ENCODE measurements around the gene ZNF672.
"Not testable (repeated sequence)": the region's sequence is repeated elsewhere in the genome, so short reads cannot be mapped to it uniquely, and the experiment has no call there.

ZNF672 gene

DNA sequence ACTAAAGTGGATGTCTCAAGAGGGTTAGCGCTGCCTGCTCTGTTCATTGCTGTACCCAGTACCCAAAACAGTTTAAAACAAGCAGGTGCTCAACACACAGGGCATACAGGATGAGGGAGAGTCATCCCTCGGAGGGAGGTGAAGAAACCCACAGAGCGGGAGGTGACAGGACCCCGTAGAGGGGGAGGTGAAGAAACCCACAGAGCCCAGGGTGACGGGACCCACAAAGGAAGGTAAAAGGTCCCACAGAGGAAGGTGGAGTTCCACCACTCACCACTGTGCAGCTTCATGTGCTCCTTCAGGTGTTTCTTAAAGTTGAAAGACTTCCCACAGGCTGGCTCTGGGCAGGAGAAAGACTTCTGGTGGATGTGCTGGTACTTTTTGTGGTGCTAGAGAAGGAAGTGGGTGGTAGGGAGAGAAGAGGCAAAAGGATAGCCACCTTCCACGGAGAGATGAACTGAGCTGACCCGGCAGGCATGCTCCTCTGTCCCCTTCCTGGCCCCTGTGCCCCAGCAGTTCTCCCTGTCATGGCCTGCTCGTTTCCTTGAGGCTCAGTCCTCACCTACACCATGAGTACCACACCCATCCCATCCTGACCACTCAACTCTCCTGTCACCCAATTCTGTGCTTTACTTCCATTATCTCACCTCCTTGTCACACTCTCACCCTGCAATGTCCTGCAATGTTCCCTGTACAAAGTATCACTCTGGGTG lies 15.8 kb downstream of the ZNF672 start:
- no peak for DNase-seq (ENCODE audit: low read depth in 2 of 2, low spot score in 1 of 2)

- DNase-seq (ENCODE audit: low read depth in 2 of 2, low spot score in 1 of 2) = no peak
Observed at GRCh38 chr1:248855580-248855979, 17.6 kb downstream of the ZNF672 start.

GRCh38 chr1:248856176-248856575 lies 18.2 kb downstream of the ZNF672 start:
- DNase-seq (ENCODE audit: low read depth in 2 of 2, low spot score in 1 of 2) = no peak

DNA sequence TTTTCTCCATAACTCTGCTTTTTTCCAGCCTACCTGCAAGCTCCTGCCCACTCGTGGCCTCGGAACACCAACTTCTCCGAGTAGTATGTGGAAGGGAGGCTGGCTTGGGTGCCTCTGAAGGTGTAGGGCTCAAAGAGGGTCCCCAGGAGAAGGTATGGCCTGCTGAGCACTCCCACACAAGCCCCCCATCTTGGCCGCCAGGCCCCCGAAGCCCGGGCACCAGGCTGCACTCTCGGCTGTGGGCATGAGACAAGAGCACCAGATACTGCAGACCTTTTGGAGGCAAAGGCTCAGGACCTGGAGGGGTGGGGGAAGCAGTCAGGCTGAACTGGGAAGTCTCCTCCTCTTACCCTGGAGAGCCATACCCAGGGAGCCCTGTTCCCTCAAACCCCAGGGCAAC lies 19.2 kb downstream of the ZNF672 start:
- DNase-seq (ENCODE audit: low read depth in 2 of 2, low spot score in 1 of 2) = no peak

DNA sequence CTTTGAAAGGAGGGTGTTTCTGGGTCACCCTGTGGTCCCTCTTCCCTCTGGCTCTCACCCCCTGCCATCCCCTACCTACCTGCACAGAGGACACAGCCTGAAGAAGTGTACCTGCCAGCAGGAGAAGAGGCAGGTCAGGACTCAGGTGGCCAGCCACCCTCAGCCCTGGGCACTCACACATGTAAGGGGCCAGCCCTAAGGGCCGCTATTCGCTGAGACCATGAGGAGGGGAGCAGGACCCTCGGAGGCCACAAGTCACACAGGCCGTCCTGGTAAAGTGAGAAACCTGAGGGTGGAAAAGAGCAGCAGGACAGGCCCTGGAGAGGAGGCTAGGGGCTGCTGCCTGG lies 19.7 kb downstream of the ZNF672 start:
- DNase-seq (ENCODE audit: low read depth in 2 of 2, low spot score in 1 of 2) = no peak

GRCh38 chr1:248858096-248858890 lies 20.3 kb downstream of the ZNF672 start:
- no peak for DNase-seq (ENCODE audit: low read depth in 2 of 2, low spot score in 1 of 2)

GRCh38 chr1:248858891-248859889 lies 21.2 kb downstream of the ZNF672 start, which contains the start of gene ZNF692:
TSS of gene ZNF692 (minus strand) at chr1:248859085. CDS start at chr1:248858309, 776 bp downstream.
- DNase-seq (ENCODE audit: low read depth in 2 of 2, low spot score in 1 of 2) = peak; percentile 92 to 96

DNA sequence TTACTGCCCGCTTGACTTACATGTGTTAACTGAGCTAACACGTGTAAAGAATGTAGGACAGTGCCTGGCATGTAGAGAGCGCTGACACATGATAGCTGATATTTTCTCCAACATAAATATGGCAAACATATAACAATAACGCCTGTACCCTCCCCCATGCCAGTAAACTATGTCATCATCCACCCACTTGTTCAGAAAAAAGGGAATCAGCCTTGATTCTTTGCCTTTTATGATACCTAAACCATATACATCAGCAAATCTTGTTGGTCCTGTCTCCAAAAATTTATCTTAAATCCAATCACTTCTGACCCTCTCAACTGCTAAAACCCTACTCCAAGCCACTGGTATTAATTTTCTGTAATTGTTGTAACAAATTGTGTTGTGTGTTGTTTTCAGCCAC lies 22.0 kb downstream of the ZNF672 start:
- DNase-seq (ENCODE audit: low read depth in 2 of 2, low spot score in 1 of 2) = no peak

DNA sequence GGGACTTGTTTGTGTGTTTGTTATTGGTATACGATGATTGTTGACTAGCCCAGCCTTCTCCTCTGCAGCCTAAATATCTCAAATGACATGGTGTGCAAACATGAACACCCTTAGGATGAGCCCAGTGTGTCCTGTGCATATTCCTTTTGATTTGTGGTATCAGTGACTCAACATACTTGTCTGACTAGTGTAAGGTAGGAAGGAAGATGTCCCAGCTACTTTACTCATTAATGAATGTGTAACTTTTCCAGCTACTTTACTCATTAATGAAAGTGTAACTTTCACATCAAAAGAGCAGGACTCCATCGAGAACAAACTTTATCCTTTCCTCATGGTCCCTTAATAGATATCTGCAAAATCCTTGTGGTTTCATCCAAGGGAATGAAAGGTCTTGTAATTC lies 23.6 kb downstream of the ZNF672 start:
- no peak for DNase-seq (ENCODE audit: low read depth in 2 of 2, low spot score in 1 of 2)

GRCh38 chr1:248862695-248862997 lies 24.6 kb downstream of the ZNF672 start:
- DNase-seq (ENCODE audit: low read depth in 2 of 2, low spot score in 1 of 2) = no peak

DNA sequence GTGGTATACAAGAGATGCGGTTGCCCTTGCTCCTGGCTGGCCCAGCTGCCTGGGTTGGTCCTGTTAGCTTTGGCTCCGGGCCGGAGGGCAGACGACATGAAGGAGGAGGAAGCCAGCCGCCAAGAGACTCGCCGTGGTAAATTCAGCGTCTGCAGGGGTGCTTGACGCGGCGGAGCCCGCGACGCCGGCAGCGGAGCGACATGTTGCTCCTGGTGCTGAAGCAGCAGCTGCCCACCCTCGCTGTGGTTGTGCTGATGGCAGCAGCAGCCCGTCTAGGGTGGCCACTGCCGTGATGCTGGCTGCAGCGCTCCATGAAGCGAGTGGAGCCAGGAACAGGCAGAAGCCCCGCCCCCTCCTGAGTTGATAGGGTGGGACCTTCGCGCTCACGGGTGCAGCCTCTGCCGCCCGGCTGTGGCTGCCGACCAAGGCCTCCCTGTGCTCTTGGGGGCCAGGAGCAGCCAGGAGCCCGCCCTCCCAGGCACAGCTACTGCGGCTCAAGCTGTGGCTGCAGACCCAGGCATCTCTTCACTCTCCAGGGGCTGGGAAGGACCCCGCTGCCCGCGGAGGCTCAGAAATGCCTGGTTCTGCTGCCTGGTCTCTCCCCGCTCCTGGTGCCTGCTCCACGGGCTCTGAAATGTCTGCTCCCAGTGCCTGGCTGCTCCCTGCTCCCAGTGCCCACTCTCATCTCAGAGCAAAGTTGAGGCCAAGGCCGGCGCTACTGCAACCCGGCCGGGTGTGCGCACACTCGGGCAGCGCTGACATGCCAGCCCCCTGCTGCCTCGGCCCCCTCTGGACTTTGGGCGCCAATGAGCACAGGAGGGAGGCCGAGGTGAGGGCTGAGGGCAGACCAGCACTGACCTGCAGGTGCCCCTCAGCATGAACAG lies 25.2 kb downstream of the ZNF672 start:
- DNase-seq (ENCODE audit: low read depth in 2 of 2, low spot score in 1 of 2) = peak; percentile 44 to 67

GRCh38 chr1:248871837-248872401 lies 33.9 kb downstream of the ZNF672 start:
- no peak for DNase-seq (ENCODE audit: low read depth in 2 of 2, low spot score in 1 of 2)

DNA sequence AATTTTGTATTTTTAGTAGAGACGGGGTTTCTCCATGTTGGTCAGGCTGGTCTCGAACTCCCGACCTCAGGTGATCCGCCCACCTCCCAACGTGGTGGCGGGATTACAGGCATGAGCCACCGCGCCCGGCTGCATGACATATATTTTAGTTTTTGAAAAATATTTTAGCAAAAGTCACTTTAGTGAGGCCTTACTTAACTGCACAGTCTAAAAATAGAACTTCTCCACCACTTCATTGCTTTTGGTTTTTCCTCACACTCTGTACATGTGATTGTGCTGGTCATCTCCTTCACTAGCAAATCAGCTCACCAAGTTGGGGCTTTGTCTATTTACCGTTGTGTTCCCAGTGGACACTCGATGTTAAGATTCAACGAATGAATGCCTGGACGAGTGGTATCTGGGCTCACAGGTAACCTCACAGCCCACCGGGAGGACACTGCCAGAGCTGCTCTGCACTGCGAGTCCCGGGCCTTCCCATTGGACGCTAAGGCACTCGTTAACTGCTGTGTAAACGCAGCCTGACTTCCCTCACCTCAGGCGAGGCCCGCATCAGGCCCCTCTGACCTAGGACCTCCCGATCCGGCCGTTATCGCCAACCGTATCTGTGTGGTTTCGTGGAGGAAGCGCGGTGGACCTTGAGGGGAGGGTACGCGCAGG lies 34.9 kb downstream of the ZNF672 start:
- DNase-seq (ENCODE audit: low read depth in 2 of 2, low spot score in 1 of 2) = no peak

- peak; percentile 76 to 92 for DNase-seq (ENCODE audit: low read depth in 2 of 2, low spot score in 1 of 2)
Observed at GRCh38 chr1:248873409-248873992, 35.5 kb downstream of the ZNF672 start.

- DNase-seq (ENCODE audit: low read depth in 2 of 2, low spot score in 1 of 2) = peak; percentile 67 to 83
Observed at GRCh38 chr1:248873993-248874533, 36.0 kb downstream of the ZNF672 start.

- DNase-seq (ENCODE audit: low read depth in 2 of 2, low spot score in 1 of 2) = no peak
Observed at GRCh38 chr1:248881261-248881660, 43.2 kb downstream of the ZNF672 start.

- not testable (repeated sequence) for DNase-seq (ENCODE audit: low read depth in 2 of 2, low spot score in 1 of 2)
Observed at GRCh38 chr1:248882427-248882826, 44.4 kb downstream of the ZNF672 start.

DNA sequence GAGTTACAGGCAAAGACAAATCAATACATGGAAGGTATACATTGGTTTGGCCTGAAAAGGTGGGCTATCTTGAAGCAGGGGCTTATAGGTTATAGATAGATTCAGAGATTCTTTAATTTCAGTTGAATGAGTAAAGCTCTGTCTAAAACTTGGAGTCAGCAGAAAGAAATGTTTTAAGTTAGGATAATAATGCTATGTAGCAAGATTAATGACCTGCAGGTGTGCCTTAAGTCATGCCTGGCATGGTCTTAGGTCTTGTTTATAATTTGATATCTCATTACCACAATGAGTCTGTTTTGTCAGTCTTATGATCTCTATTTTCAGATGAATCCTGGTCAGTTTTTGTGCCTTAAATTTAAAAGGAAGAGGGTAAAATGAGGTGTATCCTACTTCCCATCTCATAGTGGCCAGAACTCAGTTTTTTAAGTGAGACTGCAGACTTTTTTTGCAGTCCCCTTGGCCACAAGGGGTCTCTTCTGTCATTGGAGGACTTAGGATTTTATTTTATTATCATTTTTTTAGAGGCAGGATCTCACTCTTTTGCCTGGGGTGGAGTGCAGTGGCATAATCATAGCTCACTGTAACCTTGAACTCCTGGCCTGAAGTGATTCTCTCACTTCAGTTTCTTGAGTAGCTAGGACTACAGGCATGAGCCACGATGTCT lies 46.7 kb downstream of the ZNF672 start:
- no peak for DNase-seq (ENCODE audit: low read depth in 2 of 2, low spot score in 1 of 2)
